Epithelial cell of proximal tubule (primary cell): ENCODE measurements around the gene LRRC42. TPM values are rescaled to one million over a fixed set of nuclear protein-coding genes. Genes with fewer than 3 reads are reported as not detected.
A peak's percentile ranks its signal among the peaks of the same experiment; 100 is the strongest.

Experiments
- DNase-seq: peaks from one replicate; pipeline ENCODE4 v3.0.0-alpha.2; 2011; ENCODE audit warnings: low read depth
- H3K4me3 ChIP-seq: 2 replicates; pipeline ENCODE4 v1.5.1; 2011; ENCODE audit warnings: low read depth, mild to moderate bottlenecking, low read length
- total RNA-seq: library from RNA; depleted of rRNA; stranded (reverse); fragments of >200 nt; gene quantifications from 2 replicates; pipeline ENCODE4 v1.2.3, GENCODE V29; 2015
- TF ChIP-seq, protein P1 (sequence below): conservative IDR thresholded peaks from 2 replicates; pipeline ENCODE4 v1.5.1; 2012; ENCODE audit warnings: low read depth, mild to moderate bottlenecking, low read length

LRRC42 gene
- total RNA-seq, 1 donor from 2014 or later, result 46.7 TPM

DNA sequence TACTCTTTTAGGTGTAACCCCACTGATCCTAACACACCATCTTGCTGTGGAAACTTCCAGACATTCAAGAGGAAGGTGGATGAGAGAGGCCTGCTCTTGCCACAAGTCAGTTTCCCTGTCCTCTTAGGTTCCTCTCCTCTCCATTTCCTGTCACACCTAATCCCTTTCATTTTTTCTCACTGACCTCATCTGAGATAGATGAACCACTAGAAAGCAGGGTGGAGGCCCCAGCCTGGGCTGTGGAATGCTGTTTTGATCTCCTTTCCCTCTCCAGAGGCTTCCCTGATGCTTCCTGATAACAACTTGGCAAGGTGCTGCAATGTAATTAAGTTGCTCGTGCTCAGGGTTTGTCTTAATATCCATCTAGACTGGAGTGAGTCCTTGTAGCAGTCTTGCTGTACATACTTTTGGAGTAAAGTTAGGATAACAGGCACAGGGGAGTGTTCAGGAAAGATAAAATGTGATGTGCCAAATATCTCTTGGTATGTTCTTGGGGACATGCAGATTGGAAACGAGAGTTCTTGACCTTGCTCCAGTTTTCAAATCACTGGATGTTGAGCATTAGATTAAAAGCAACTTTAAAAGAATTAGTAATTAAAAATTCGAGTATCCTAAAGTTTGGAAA is 11.2 kb downstream of the LRRC42 start:
- H3K4me3 ChIP-seq, result no peak overlapping the region
- peak; percentile 33 for DNase-seq
- TF ChIP-seq, protein P1, sequence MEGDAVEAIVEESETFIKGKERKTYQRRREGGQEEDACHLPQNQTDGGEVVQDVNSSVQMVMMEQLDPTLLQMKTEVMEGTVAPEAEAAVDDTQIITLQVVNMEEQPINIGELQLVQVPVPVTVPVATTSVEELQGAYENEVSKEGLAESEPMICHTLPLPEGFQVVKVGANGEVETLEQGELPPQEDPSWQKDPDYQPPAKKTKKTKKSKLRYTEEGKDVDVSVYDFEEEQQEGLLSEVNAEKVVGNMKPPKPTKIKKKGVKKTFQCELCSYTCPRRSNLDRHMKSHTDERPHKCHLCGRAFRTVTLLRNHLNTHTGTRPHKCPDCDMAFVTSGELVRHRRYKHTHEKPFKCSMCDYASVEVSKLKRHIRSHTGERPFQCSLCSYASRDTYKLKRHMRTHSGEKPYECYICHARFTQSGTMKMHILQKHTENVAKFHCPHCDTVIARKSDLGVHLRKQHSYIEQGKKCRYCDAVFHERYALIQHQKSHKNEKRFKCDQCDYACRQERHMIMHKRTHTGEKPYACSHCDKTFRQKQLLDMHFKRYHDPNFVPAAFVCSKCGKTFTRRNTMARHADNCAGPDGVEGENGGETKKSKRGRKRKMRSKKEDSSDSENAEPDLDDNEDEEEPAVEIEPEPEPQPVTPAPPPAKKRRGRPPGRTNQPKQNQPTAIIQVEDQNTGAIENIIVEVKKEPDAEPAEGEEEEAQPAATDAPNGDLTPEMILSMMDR, result no peak

DNA sequence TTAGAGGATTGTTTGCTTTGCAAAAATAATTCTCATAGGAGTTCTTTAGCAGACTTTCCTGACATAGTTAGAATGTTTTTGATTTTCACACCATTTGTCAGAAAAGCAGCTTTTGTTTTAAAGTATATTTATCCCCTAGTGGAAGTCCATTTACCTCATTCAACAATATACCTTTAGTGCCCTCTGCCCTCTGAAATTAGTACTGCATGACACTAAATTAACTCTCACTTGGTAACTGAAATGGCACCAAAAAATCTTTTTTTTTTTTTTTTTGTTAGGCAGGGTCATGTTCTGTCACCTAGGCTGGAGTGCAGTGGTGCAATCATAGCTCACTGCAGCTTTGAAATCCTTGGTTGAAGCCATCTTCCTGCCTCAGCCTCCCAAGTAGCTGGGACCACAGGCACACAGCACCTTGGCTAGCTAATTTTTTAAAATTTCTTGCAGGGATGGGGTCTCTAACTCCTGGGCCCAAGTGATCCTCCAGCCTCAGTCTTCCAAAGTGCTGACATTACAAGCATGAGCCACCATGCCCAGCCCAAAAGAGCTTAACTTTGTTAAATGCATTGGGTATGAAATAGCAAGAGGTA is 13.6 kb downstream of the LRRC42 start:
- no peak for DNase-seq
- TF ChIP-seq, protein P1, result peak; percentile 55
- no peak overlapping the region for H3K4me3 ChIP-seq

DNA sequence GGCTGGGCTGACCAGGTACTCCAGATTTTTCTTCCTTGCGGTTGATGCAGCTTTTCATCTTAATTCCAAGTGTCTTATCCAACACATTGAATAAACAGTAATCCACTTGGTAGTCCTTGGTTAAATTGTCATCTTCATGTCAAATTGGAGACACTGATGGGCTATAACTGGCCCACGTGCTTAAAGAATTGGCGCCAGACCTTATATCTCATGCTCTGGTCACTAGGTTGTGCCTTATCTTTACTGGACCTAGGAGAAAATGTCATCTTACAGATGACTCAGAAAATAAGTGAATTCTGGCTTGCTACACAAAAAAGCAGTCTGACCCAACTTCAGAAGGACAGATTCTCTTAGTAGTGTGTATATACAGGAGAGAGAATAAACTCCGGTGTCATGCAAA is 16.2 kb downstream of the LRRC42 start:
- DNase-seq, result no peak
- no peak overlapping the region for H3K4me3 ChIP-seq
- TF ChIP-seq, protein P1, result no peak

DNA sequence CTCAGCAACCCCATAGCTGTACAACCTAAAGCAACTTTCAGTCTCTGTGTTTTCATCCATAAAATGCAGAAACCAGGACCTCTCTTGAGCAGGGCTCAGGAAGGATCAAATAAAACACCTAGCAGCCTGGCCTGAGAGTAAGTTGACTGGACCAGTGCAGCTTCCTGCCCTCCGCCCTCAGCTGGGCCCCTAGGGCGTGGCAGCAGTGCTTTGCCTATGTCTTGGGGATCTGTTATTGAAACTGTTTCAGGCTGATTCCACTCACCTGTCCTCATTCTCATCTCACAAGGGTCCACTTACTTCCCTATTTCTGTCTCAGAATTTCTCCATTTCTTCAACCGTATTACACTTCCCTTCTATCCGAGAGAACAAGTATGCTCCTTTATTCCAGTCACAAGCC is 17.3 kb downstream of the LRRC42 start:
- TF ChIP-seq, protein P1, result no peak
- no peak overlapping the region for H3K4me3 ChIP-seq
- DNase-seq, result no peak

DNA sequence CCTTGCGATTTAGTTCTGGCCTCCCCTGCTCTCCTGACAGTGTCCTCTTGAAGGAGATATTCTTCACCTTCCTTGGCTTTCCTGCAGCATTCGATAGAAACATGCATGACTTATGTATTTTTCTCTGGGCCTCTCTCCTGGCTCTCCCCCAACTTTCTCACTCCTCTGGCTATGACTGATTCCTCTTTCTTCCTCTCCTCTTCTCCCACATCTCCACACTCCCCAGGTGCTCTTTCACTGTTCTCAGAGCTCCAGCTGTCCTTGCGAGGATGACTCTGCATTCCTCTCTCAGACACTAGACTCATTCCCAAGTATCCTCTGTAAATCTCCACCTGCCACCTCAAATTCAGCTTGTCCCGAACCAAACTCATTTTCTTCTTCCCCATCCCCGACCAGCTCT is 18.0 kb downstream of the LRRC42 start:
- no peak overlapping the region for H3K4me3 ChIP-seq
- TF ChIP-seq, protein P1, result no peak
- DNase-seq, result no peak

DNA sequence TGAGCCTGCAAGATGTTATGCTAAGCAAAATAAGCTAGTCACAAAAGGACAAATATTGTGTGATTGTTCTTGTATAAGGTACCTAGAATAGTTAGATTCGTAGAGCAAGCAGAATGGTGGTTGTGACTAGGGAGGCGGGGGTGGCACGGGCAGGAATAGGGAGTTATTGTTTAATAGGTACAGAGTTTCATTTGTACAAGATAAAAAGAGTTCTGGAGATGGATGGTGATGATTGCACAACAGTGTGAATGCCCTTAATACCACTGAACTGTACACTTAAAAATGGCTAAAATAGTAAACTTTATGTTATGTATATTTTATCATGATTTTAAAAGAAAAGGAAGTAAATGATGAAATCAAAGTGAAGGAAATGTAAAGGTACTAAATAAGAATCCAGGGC is 20.6 kb downstream of the LRRC42 start:
- TF ChIP-seq, protein P1, result no peak
- no peak for DNase-seq
- no peak overlapping the region for H3K4me3 ChIP-seq
